Hematopoietic multipotent progenitor cell treated with erythropoietin and hydrocortisone succinate and interleukin-3 and kit ligand, for 15 days (in vitro differentiated cells): Measurements from ENCODE around the gene RABGAP1L.

ENCODE experiments used
- DNase-seq: peaks from one replicate; pipeline ENCODE4 v3.0.0-alpha.2; 2015; ENCODE audit warnings: low spot score

The RABGAP1L gene

GRCh38 chr1:174761901-174762585, 602.7 kb downstream of the RABGAP1L start:
- no peak for DNase-seq

DNA sequence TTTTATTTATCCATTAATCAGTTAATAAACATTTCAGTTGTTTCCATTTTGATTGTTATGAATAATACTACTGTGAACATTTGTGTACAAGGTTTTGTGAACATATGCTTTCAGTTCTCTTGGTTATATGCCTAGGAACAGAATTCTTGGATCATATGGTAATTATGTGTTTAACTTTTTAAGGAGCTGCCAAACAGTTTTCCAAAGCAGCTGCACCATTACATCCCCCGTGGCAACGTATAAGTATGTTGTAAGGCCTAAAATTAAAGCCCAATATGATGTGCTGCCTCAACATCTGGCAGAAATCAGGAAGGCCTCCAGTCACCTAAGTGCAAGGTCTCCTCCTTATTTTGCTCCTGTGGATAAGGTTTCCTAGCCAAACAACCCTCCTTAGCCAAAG, 604.9 kb downstream of the RABGAP1L start:
- no peak for DNase-seq

- no peak for DNase-seq
Observed at GRCh38 chr1:174766727-174767126, 607.4 kb downstream of the RABGAP1L start.

- no peak for DNase-seq
Observed at GRCh38 chr1:174768516-174768915, 609.2 kb downstream of the RABGAP1L start.

- no peak for DNase-seq
Observed at GRCh38 chr1:174768949-174769348, 609.6 kb downstream of the RABGAP1L start.

DNA sequence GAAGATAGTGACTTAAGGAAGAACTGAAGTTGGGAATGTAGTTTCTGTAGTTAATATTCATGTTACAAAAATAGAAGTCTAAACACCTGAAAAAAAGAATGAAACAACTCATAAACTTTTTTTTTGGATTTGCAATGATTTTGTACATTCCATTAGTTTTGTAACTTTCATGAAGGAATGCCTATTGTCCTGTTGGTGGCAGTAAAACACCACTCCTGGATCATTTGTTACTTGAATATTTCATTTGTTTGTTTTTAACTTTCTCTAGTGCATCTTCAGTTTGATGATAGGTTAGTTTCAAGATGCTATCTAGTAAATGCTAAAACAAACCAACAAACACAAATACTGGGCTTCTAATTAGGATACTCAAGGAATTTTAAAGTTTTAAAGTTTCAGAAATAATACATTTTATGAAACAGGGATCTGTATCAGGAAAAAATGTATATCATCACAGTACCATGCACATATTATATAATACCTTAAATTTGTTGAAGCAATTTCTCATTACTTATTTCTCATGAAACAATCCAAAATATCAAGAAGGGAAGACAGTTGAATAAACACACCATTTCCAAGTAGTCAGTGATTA, 610.7 kb downstream of the RABGAP1L start:
- DNase-seq, result peak; percentile 24

DNA sequence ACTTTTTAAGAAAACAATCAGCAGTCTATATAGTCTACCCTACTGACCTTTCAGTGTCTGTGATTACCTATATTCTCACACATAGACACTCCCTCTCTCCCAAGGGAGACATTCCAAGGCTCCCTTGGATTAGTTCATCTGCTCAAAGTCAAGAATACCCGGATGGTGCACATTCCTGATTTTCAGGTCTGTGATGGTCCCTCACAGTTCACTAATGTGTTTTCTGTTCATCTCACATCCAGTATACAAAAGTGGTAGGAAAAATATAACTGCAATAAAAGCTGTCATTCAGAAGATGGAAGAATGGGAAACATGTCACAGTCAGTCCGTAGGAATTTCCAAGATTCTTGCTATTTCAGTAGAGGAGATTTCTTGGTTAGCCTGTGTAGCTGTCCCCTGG, 616.3 kb downstream of the RABGAP1L start:
- no peak for DNase-seq

- DNase-seq, result no peak
Observed at GRCh38 chr1:174777262-174777661, 617.9 kb downstream of the RABGAP1L start.

GRCh38 chr1:174785510-174785909, 626.2 kb downstream of the RABGAP1L start:
- DNase-seq, result no peak

DNA sequence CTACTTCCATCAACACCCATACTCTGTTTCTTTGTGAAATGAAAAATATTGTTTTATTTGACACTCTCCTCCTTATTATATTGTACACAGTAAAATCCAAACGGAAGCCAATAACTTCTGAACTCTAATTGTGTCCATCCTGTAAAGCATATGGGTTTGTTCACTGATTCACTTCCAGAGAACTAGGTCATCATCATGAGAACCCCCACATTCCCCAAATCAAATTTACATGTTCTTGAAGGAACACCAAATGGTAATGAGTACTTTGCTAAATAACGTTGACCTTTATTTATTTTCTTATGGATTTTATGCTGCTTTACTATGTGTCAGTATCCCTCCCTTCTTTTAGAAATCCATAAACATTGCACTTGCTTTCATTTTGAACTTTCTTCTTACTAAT, 627.0 kb downstream of the RABGAP1L start:
- DNase-seq, result no peak

DNA sequence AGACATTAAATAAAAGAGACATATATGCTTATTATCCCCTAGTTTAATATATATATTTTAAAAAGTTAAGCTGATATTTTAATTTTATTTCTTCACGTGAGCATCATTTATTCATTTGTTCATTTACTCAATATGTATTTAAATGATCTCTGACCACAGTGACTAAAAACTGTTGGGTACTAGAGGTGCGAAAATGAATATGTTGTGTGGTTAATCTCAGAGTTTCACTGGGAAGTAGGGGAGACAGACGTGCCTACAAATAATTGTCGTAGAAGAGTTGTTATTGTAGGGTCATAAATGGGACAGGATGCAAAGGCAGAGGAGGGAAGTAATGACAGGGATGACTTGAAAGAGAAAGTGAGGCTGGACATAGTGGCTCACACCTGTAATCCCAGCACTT, 627.4 kb downstream of the RABGAP1L start:
- DNase-seq, result no peak

- no peak for DNase-seq
Observed at GRCh38 chr1:174788981-174789380, 629.7 kb downstream of the RABGAP1L start.

- DNase-seq, result no peak
Observed at GRCh38 chr1:174789399-174789798, 630.1 kb downstream of the RABGAP1L start.

DNA sequence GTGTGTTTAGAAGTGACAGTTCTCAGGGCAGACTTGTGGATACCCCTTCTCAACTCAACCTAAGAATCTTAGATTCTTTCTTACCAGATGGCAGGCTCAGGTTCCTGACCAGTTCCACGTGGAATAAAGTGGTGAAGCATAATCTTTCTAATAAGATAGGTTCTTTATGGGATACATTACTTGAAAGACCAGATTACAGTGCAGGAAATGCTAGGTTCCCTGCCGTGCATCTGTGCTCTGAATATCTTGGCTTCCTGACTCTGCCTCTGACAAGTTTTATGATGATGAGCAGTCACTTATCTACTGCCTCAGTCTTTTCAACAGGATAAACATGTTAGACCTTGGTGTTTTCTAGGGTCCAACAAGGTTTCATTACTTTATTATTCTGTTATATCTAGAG, 632.5 kb downstream of the RABGAP1L start:
- no peak for DNase-seq

DNA sequence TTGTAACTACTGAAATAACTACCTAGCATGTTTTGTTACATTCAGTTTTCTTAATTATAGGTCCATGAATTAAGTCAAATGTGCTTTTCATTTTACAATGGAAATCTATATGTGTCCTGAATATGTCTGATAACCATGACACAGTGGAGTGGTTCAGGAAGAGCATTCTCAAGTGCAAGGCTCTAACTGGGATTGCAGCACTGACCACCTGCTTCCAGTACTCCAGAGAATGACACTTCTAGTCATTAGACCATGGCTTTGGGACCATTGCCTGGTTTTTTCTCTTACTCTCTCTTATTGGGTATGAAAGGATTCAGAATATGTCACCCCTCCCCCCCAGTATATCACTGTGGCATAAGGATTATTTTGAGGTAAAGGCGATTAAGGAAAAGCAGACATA, 635.5 kb downstream of the RABGAP1L start:
- no peak for DNase-seq

- no peak for DNase-seq
Observed at GRCh38 chr1:174795806-174796205, 636.5 kb downstream of the RABGAP1L start.

GRCh38 chr1:174797398-174797797, 638.1 kb downstream of the RABGAP1L start:
- no peak for DNase-seq

DNA sequence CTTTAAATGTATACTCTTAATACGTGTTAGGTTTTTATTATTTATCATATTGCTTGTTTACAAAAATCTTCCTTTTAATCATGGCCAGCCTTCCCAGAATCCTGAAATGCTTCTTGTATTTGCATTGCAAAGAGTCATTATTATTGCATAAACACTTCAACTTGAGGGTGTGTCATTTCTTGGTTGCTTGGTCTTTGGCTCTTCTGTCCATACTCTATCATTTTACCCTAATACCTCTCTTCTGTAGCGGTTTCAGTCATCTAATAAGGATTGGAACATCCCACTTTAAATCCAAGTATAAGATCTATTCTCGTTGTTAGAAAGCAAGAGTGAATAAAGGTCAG, 639.8 kb downstream of the RABGAP1L start:
- no peak for DNase-seq

DNA sequence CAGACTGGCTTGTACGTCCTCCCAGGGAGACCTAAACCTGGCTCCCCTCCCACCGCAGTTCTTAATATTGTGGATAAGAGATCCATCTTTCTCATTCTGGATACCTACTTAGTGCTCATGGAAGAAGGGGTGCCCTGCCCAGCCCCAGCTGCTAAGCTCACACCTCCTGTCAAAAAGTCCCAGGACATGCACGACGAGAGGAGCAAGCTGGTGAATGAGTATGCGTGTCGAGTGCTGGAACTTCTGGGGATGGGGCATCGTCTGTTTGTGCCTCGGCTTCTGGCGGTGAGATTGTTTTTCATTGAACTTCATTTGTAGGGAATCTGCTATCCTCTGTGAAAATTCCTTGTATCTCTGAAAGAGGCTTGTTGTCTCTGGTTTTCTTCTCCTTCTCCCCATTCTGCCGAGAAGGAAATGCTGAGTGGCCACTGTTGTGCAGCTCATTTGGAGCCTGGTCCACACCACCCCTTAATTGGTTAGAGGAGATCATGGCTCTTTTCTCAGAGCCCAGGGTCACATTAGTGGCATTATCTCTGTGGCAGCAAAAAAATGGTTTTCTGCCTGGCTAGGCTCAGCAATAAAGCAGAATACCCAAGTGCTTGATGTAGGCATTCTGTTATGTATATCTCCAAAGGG, 641.0 kb downstream of the RABGAP1L start:
- no peak for DNase-seq

GRCh38 chr1:174800876-174801275, 641.6 kb downstream of the RABGAP1L start:
- DNase-seq, result no peak

DNA sequence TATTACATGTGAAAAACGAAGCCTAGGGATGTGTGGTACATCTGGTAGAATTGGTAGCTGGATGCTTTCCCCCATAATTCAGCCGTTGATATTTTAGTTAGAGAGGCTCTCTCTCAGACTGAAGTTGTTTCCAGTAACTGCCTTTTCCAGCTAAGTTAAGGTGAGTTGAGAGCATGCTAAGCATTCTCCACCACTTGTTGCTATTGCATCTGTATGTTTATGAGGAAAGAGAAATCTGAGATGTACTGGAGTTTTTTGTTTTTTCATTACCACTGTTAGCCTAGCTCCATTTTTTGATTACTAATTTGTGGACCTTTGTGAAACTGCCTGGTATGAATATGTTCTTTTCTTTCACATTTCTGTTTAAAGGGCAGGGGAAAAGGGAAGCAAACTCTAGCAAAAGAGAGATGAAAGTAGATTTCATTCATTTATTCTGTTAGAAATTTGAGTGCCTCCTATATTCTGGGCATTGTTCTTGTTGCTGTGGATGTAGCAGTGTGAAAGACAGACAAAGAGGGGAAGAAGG, 650.5 kb downstream of the RABGAP1L start:
- DNase-seq, result no peak

DNA sequence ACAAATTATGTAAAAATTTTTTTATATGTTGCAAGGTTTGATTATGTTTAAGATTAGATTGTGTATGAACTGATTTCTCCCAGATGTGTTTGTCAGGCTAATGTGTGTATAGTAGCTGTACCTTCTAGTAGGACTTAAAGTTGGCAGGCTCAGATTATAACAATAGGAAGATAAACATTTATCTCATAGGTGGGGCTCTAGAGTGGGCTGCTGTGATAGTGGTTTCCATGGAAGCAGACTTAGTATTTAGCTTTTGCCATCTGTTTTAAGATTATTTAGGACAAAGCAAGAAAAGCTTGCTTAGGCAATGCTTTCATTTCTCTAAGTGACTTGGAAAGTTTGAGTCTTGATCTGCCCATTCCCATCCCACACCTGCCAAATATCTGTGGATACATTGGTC, 652.7 kb downstream of the RABGAP1L start:
- DNase-seq, result no peak

DNA sequence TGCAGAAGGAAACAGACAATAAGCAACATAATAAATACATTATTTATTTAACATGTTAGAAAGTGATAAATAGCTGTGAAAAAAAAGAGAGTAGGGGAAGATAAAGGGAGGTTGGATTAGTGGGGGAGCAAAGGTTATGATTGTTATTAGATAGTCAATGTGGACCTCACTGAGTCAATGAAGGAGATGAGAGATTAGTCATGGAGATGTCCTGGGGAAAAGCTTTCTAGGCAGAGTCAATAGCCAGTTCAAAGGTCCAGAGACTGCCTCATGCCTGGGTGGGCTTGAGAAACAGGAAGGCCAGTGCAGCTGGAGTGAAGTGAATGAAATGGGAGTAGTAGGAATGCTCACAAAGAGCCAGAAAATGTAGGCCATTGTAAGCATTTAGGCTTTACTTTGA, 653.3 kb downstream of the RABGAP1L start:
- no peak for DNase-seq

- no peak for DNase-seq
Observed at GRCh38 chr1:174815036-174815435, 655.7 kb downstream of the RABGAP1L start.
